Adrenal gland (tissue), 12 donors: ENCODE data around the gene PIK3C2B. TPM values are rescaled to one million over a fixed set of nuclear protein-coding genes. Genes with fewer than 3 reads are reported as not detected.

Experiments used
- DNase-seq, 7 donors: peaks; one replicate each; pipeline ENCODE4 v3.0.0-alpha.2; 2019 to 2020
- H3K27ac ChIP-seq, 5 donors: fragments of 200-600 bp; sonication (generic) in 4 of 5; 1 replicate in 3 of 5; 2 replicates in 2 of 5; pipeline versions ENCODE4 v1.5.1 to v1.8.0; 2016 to 2020; ENCODE audit warnings: mild to moderate bottlenecking in 1 of 5
- H3K27me3 ChIP-seq: fragments of 200-600 bp; 2 replicates; pipeline ENCODE4 v1.8.0; 2021
- H3K36me3 ChIP-seq, 2 donors: fragments of 200-600 bp; replicated peaks in 1 of 2; 1 replicate in 1 of 2; 2 replicates in 1 of 2; pipeline versions ENCODE4 v1.5.1 to v1.8.0; 2018 to 2022
- H3K4me1 ChIP-seq, 2 donors: fragments of 200-600 bp; replicated peaks in 1 of 2; 1 replicate in 1 of 2; 2 replicates in 1 of 2; pipeline versions ENCODE4 v1.5.1 to v1.8.0; 2018 to 2021
- H3K4me3 ChIP-seq, 4 donors: fragments of 200-600 bp; sonication (generic) in 3 of 4; one replicate each; pipeline ENCODE4 v1.5.1; 2016 to 2018
- H3K9me3 ChIP-seq, 3 donors: fragments of 200-600 bp; sonication (generic) in 1 of 3; replicated peaks in 1 of 3; 1 replicate in 2 of 3; 2 replicates in 1 of 3; pipeline versions ENCODE4 v1.5.1 to v1.8.0; 2016 to 2021
- POLR2A ChIP-seq, 2 donors: fragments of 450-650 bp; IDR thresholded peaks; one replicate each; pipeline ENCODE4 v1.6.1; 2017; ENCODE audit warnings: antibody characterized with exemption in 2 of 2, mild to moderate bottlenecking in 2 of 2, moderate library complexity in 1 of 2
- WGBS, 4 donors: extraction: QIAGEN DNeasy Blood & Tissue Kit in 2 of 4; methylation state at CpG; one replicate each; pipeline versions ENCODE4 v1.1.5 to v1.1.7; 2013 to 2017; 5-methylcytosine and 5-hydroxymethylcytosine counted together
- intact Hi-C, 2 donors: fragments of 100-400 bp; cut with DNase I; formaldehyde crosslinking; loops; one replicate each; pipeline versions ENCODE4 v1.14.1 to v1.15.0; 2022 to 2023
- polyA plus RNA-seq, 3 donors: library from polyadenylated mRNA; stranded (reverse); fragments of 200-250 nt in 2 of 3; fragments of 350-450 nt in 1 of 3; fragmentation: Illumina TruSeq in 1 of 3; extraction: RNeasy Lipid Tissue Mini Kit (QIAGEN cat#74804) in 1 of 3; gene quantifications; one replicate each; pipeline ENCODE4 v1.2.3, GENCODE V29; 2013 to 2014
- total RNA-seq, 9 donors: library from RNA; depleted of rRNA in 4 of 9; stranded (reverse); fragments of >200 nt in 4 of 9; fragments of 120-200 nt in 1 of 9; fragmentation: NEBNext Ultra II Directional in 1 of 9; extraction: Animal tissue kit (Norgen Biotek cat#: 25700) in 1 of 9; gene quantifications; one replicate each; pipeline versions ENCODE4 v1.1.0 to v1.2.4, GENCODE V29; 2013 to 2023
- TF ChIP-seq, protein P1 (sequence below), 6 experiments: fragments of 450-650 bp in 4 of 6; fragments of 200-600 bp in 2 of 6; sonication (generic) in 1 of 6; IDR thresholded peaks; 1 replicate in 5 of 6; 2 replicates in 1 of 6; pipeline versions ENCODE4 v1.5.1 to v1.8.0; 2016 to 2021; ENCODE audit warnings: antibody characterized with exemption in 6 of 6, mild to moderate bottlenecking in 2 of 6, moderate library complexity in 1 of 6
- donor health status: healthy with polysubstance abuse.
- donor health status: Bipolar disorder and iron deficiency.
- donor health status: DM: yes; HTN: yes; CAD: no.
- donor health status: DM: no; HTN: no; CAD: no.
- donor health status: DM: no; HTN: no; CAD: no.
- donor health status: DM: yes; HTN: yes; CAD: no.

Gene PIK3C2B
- total and polyA plus RNA-seq, 12 donors: 2.3 to 22.9 (median 15.0) TPM

DNA sequence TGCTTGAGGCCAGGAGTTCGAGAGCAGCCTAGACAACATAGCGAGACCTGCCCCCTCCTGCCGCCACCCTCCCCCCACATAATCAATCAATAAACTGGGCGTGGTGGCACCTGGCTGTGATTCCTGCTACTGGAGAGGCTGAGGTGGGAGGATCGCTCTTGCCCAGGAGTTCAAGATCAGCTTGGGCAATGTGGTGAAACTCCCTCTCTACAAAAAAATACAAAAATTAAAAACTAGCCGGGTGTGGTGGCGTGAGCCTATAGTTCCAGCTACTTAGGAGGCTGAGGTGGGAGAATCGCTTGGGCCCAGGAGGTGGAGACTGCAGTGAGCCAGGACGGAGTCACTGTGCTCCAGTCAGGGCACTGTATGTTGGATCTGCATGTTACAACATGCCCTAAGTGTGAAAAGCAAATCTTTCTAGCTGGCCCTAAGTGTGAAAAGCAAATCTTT is 14.6 kb upstream of the PIK3C2B start:
- H3K27ac ChIP-seq: no peak overlapping the region
- no peaks in the 10 kb centered on the region for H3K9me3 ChIP-seq
- intact Hi-C loops: no loop called here
- WGBS, 4 donors: 79 to 87% (median 83%) methylated on average over 5 to 9 of the region's 9 CpGs
- TF ChIP-seq POLR2A (IDR thresholded peaks at IDR 0.05): no peak
- TF ChIP-seq, protein P1, sequence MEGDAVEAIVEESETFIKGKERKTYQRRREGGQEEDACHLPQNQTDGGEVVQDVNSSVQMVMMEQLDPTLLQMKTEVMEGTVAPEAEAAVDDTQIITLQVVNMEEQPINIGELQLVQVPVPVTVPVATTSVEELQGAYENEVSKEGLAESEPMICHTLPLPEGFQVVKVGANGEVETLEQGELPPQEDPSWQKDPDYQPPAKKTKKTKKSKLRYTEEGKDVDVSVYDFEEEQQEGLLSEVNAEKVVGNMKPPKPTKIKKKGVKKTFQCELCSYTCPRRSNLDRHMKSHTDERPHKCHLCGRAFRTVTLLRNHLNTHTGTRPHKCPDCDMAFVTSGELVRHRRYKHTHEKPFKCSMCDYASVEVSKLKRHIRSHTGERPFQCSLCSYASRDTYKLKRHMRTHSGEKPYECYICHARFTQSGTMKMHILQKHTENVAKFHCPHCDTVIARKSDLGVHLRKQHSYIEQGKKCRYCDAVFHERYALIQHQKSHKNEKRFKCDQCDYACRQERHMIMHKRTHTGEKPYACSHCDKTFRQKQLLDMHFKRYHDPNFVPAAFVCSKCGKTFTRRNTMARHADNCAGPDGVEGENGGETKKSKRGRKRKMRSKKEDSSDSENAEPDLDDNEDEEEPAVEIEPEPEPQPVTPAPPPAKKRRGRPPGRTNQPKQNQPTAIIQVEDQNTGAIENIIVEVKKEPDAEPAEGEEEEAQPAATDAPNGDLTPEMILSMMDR (IDR thresholded peaks at IDR 0.05): no peak
- no peaks in the 10 kb centered on the region for H3K36me3 ChIP-seq
- DNase-seq: no peak
- no peaks in the 10 kb centered on the region for H3K27me3 ChIP-seq
- peaks cover 0 to 7% of the 10 kb centered on the region in 2 donors for H3K4me1 ChIP-seq
- no peak overlapping the region for H3K4me3 ChIP-seq

- Histone ChIP-seq H3K4me1 (peaks cover 0 to 11% of the 10 kb centered on the region in 2 donors), H3K9me3 (no peaks in the 10 kb centered on the region), H3K36me3 (no peaks in the 10 kb centered on the region), H3K27ac (peak overlapping the region; percentile 35 to 79 (median 77)), H3K27me3 (no peaks in the 10 kb centered on the region), H3K4me3 (peak overlapping the region in 2 of 4 donors; percentile 49 to 58)
- 1 to 3% (median 2%) methylated on average over 17 to 22 of the region's 22 CpGs for WGBS, 4 donors
- DNase-seq: peak in 3 of 7 donors; percentile 28 to 48 (median 35)
- intact Hi-C loops: no loop called here
- TF ChIP-seq POLR2A (IDR thresholded peaks at IDR 0.05): peak in 1 of 2 donors; percentile 50
- TF ChIP-seq, protein P1 (IDR thresholded peaks at IDR 0.05): no peak
These were observed 12.9 kb upstream of the PIK3C2B start for GRCh38 chr1:204507317-204508105.

GRCh38 chr1:204506969-204507316 is 12.3 kb upstream of the PIK3C2B start:
- WGBS, 4 donors: 0 to 2% (median 0%) methylated on average over 13 of the region's 13 CpGs
- no peak for TF ChIP-seq POLR2A (IDR thresholded peaks at IDR 0.05)
- TF ChIP-seq, protein P1 (IDR thresholded peaks at IDR 0.05): no peak
- Histone ChIP-seq H3K36me3 (no peaks in the 10 kb centered on the region), H3K27me3 (no peaks in the 10 kb centered on the region), H3K27ac (peak overlapping the region; percentile 54 to 79 (median 77)), H3K4me3 (peak overlapping the region in 2 of 4 donors; percentile 49 to 58), H3K9me3 (no peaks in the 10 kb centered on the region), H3K4me1 (peaks cover 0 to 11% of the 10 kb centered on the region in 2 donors)
- peak; percentile 75 to 97 (median 86) for DNase-seq
- intact Hi-C loops: no loop called here

DNA sequence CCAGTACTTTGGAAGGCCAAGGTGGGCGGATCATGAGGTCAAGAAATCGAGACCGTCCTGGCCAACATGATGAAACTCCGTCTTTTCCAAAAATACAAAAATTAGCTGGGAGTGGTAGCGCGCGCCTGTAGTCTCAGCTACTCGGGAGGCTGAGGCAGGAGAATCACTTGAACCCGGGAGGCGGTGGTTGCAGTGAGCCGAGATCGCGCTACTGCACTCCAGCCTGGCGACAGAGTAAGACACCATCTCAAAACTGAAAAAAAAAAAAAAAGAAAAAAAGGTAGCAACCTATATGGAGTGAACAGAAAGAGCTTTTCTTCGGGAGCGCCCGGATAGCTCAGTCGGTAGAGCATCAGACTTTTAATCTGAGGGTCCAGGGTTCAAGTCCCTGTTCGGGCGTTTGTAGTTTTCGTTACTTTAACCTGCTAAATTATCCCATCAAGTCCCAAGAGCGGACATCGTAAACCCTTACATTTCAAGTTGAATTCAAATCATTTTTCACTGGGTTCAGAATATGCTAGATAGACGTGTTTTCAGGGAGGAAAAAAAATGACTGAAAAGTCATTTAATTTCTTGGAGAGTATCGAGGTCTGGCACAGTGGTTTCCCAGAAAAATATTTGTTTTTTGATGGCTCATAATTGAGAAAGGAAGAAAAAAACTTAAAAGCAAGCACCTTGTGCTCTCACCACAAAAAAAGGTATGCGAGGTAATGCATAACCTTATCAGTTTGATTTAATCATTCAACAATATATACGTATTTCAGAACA is 11.8 kb upstream of the PIK3C2B start:
- peak overlapping the region in 2 of 4 donors; percentile 30 to 50 for H3K4me3 ChIP-seq
- no peaks in the 10 kb centered on the region for H3K9me3 ChIP-seq
- intact Hi-C loops: no loop called here
- TF ChIP-seq, protein P1 (IDR thresholded peaks at IDR 0.05): no peak
- peak in 1 of 2 donors; percentile 8 for TF ChIP-seq POLR2A (IDR thresholded peaks at IDR 0.05)
- 0 to 1% (median 1%) methylated on average over 27 of the region's 27 CpGs for WGBS, 4 donors
- peak; percentile 56 to 91 (median 77) for DNase-seq
- peaks cover 0 to 11% of the 10 kb centered on the region in 2 donors for H3K4me1 ChIP-seq
- peak overlapping the region; percentile 54 to 79 (median 77) for H3K27ac ChIP-seq
- no peaks in the 10 kb centered on the region for H3K36me3 ChIP-seq
- H3K27me3 ChIP-seq: no peaks in the 10 kb centered on the region
